Lung (tissue), 12 donors: Measurements from ENCODE around the gene NSMCE1. TPM values are rescaled to one million over a fixed set of nuclear protein-coding genes. Genes with fewer than 3 reads are reported as not detected.

Source experiments
- ATAC-seq: fragments of 200-7000 bp; cut with Tn5 transposase; one replicate; pipeline ENCODE4 v1.9.1; 2020; ENCODE audit warnings: moderate number of reproducible peaks; ENCODE audit not compliant: insufficient read depth, low FRiP score
- DNase-seq, 3 donors: peaks; one replicate each; pipeline ENCODE4 v3.0.0-alpha.2; 2013 to 2017
- H3K27ac ChIP-seq, 2 donors: one replicate each; pipeline ENCODE4 v1.5.1; 2013; ENCODE audit warnings: mild to moderate bottlenecking in 2 of 2, moderate library complexity in 2 of 2, control low read depth in 1 of 2, inconsistent platforms in 1 of 2, low read depth in 1 of 2, low read length in 1 of 2
- H3K27me3 ChIP-seq, 3 donors: one replicate each; pipeline ENCODE4 v1.5.1; 2013; ENCODE audit warnings: low read length in 2 of 3; ENCODE audit not compliant: control insufficient read depth in 3 of 3, insufficient read depth in 3 of 3
- H3K36me3 ChIP-seq, 4 donors: one replicate each; pipeline ENCODE4 v1.5.1; 2013; ENCODE audit warnings: low read length in 4 of 4, mild to moderate bottlenecking in 1 of 4, moderate library complexity in 1 of 4; ENCODE audit not compliant: control insufficient read depth in 4 of 4, insufficient read depth in 4 of 4
- H3K4me1 ChIP-seq, 5 donors: one replicate each; pipeline ENCODE4 v1.5.1; 2013; ENCODE audit warnings: low read length in 5 of 5, mild to moderate bottlenecking in 2 of 5, moderate library complexity in 1 of 5; ENCODE audit not compliant: control insufficient read depth in 5 of 5, insufficient read depth in 5 of 5
- H3K4me3 ChIP-seq: one replicate; pipeline ENCODE4 v1.5.1; 2013; ENCODE audit warnings: mild to moderate bottlenecking, control low read depth, moderate library complexity
- H3K9ac ChIP-seq, 2 donors: one replicate each; pipeline ENCODE4 v1.5.1; 2013; ENCODE audit warnings: low read length in 2 of 2, control low read depth in 1 of 2; ENCODE audit not compliant: insufficient read depth in 1 of 2
- H3K9me3 ChIP-seq, 4 donors: one replicate each; pipeline ENCODE4 v1.5.1; 2013; ENCODE audit warnings: low read length in 3 of 4, mild to moderate bottlenecking in 1 of 4, moderate library complexity in 1 of 4; ENCODE audit not compliant: control insufficient read depth in 4 of 4, insufficient read depth in 3 of 4
- WGBS, 2 donors: extraction: QIAGEN DNeasy Blood & Tissue Kit; methylation state at CpG; one replicate each; pipeline ENCODE4 v1.1.7; 2013; 5-methylcytosine and 5-hydroxymethylcytosine counted together
- polyA plus RNA-seq, 2 donors: library from polyadenylated mRNA; stranded (reverse); fragments of 200-250 nt; gene quantifications; one replicate each; pipeline ENCODE4 v1.2.1, GENCODE V29; 2013
- total RNA-seq, 2 donors: library from RNA; depleted of rRNA in 1 of 2; stranded (reverse); fragments of >200 nt in 1 of 2; gene quantifications; one replicate each; pipeline ENCODE4 v1.2.1, GENCODE V29; 2014 to 2021
- TF ChIP-seq, protein P1 (sequence below): IDR thresholded peaks from 2 replicates; pipeline ENCODE4 v1.5.1; 2012; ENCODE audit warnings: mild to moderate bottlenecking; ENCODE audit errors: control extremely low read depth, extremely low read depth
- donor health status: control.
- donor health status: control.
- donor health status: Bipolar disorder and iron deficiency.
- donor health status: healthy.
- donor health status: DM: yes; HTN: yes; CAD: no.

Gene NSMCE1
- total and polyA plus RNA-seq, 4 donors = 37.4 to 75.4 (median 57.2) TPM

DNA sequence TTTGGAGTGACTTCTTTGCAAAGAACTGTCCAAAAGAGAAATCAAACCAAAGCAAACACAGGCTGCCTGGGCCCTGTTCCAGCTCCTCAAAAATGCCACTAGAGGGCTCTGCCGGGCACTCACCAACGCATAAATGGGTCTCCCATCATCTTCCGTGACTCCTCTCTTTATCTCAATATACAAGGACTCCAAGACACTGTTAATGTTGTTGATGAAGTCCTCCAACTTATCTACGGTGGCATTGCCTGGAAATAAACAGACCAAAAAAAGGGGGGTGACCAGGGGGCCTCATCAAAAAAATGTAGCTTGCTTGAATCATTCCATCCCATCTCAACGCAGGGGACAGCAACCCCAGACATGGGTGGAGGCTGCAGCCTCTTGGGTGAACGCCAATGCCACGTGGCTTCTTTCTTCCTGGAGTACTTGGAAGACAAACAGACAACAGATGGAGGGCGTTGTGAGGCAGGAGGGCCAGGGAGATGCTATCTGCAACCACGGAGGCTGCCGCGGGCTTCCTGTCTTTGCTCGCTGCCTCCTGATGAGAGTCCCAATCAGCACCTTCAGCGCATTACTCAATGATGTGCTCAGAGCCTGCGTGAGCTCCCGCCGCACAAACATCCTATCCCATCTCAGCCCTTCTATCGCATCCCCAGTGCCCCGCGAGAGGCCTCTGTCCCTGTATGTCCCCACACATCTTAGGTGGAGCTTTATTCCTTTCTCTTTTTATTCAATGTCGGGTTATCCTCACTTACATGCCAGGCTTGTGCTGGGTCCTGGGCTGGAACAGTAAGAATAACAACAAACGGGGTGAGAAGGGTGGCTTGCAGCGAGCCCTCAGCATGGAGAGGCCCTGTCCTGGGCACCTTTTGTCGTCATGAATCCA lies 33.3 kb downstream of the NSMCE1 start:
- H3K4me1 ChIP-seq = peaks cover 0 to 33% (median 18%) of the 10 kb centered on the region in 5 donors

DNA sequence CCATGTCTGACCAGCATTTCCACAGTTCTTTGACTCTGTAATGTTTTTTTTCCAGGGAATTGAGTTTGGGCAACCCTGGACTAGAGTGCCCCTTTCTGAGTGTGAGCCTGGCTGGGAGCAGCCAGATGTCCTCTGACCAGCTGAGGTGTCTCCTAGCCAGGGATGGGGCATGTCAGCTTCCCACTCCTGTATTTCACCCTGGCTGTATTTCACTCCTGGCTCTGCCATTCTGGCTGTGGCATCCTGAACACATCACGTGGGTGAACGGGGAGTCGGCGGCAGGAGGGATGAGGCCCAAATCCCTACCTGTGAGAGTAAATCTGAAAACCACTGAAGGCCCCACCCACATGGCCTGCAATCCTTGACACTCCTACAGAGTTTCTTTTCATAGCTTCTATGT lies 34.0 kb downstream of the NSMCE1 start:
- peak overlapping the region in 1 of 2 donors; percentile 85 for H3K27ac ChIP-seq
- H3K4me3 ChIP-seq = no peak overlapping the region
- no peaks in the 10 kb centered on the region for H3K9me3 ChIP-seq
- H3K9ac ChIP-seq = no peak overlapping the region
- TF ChIP-seq, protein P1, sequence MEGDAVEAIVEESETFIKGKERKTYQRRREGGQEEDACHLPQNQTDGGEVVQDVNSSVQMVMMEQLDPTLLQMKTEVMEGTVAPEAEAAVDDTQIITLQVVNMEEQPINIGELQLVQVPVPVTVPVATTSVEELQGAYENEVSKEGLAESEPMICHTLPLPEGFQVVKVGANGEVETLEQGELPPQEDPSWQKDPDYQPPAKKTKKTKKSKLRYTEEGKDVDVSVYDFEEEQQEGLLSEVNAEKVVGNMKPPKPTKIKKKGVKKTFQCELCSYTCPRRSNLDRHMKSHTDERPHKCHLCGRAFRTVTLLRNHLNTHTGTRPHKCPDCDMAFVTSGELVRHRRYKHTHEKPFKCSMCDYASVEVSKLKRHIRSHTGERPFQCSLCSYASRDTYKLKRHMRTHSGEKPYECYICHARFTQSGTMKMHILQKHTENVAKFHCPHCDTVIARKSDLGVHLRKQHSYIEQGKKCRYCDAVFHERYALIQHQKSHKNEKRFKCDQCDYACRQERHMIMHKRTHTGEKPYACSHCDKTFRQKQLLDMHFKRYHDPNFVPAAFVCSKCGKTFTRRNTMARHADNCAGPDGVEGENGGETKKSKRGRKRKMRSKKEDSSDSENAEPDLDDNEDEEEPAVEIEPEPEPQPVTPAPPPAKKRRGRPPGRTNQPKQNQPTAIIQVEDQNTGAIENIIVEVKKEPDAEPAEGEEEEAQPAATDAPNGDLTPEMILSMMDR = no peak
- H3K36me3 ChIP-seq = peaks cover 0 to 21% (median 13%) of the 10 kb centered on the region in 4 donors
- no peak for DNase-seq
- ATAC-seq = no peak
- 18 to 27% methylated on average over 4 of the region's 4 CpGs for WGBS, 2 donors
- no peaks in the 10 kb centered on the region for H3K27me3 ChIP-seq
- peaks cover 0 to 33% (median 18%) of the 10 kb centered on the region in 5 donors for H3K4me1 ChIP-seq

More for the DNA sequence above, 33.3 kb downstream of the NSMCE1 start:
- no peaks in the 10 kb centered on the region for H3K9me3 ChIP-seq
- TF ChIP-seq, protein P1 = peak; percentile 67
- ATAC-seq (peak; percentile 45), DNase-seq (peak; percentile 88 to 95 (median 93))
- 15 to 21% methylated on average over 23 of the region's 23 CpGs for WGBS, 2 donors
- H3K27ac ChIP-seq = peak overlapping the region; percentile 0 to 93
- H3K36me3 ChIP-seq = peaks cover 0 to 17% (median 13%) of the 10 kb centered on the region in 4 donors
- no peak overlapping the region for H3K4me3 ChIP-seq
- H3K9ac ChIP-seq = no peak overlapping the region
- H3K27me3 ChIP-seq = no peaks in the 10 kb centered on the region

DNA sequence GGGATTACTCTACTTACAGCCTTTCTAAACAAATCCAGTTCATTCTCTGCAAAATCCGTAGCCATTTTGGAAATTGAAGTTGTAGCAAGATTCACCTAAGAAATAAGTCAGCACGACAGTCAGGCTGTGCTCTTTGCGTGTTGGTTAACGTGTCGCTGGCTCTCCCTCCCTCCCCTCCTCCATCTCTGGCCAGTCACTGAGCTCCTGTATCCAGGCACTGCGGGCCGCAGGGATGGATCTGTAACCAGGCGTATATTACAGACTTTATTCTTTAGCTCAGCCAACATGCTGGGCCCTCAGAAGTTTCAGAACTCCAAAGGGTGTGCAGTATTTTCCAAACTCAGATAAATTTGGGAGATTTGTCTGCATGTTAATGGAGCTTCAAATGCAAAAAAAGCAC lies 34.4 kb downstream of the NSMCE1 start:
- H3K27ac ChIP-seq = no peak overlapping the region
- no peaks in the 10 kb centered on the region for H3K9me3 ChIP-seq
- no peak for ATAC-seq
- H3K9ac ChIP-seq = no peak overlapping the region
- peaks cover 0 to 21% (median 13%) of the 10 kb centered on the region in 4 donors for H3K36me3 ChIP-seq
- DNase-seq = no peak
- H3K4me1 ChIP-seq = peaks cover 0 to 33% (median 18%) of the 10 kb centered on the region in 5 donors
- H3K4me3 ChIP-seq = no peak overlapping the region
- 95 to 97% methylated on average over 8 of the region's 8 CpGs for WGBS, 2 donors
- TF ChIP-seq, protein P1 = no peak
- no peaks in the 10 kb centered on the region for H3K27me3 ChIP-seq
